Measurements from ENCODE around the gene SH3RF3.

SH3RF3 gene

GRCh38 chr2:109384308-109385271 lies 255.6 kb downstream of the SH3RF3 start:
- no peak for DNase-seq

DNA sequence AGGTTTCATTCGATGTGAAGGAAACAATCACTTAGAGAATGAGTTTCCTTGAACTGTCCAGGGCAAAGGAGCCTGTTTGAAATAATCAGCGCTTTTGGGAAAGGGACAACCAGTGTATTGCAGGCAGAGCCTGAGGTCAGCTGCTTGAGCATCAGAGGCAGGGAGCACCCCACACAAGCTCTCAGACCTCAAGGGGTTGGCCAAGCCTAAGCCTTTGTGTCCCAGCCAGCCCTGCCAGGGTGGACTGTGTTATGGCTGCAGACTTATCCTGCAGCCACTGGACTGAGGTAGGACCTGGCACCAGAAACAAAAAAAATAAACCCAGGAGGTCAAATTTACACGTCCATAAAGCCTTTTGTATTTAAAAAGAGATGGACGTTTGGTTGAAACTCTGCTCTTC lies 256.5 kb downstream of the SH3RF3 start:
- DNase-seq, result no peak

DNA sequence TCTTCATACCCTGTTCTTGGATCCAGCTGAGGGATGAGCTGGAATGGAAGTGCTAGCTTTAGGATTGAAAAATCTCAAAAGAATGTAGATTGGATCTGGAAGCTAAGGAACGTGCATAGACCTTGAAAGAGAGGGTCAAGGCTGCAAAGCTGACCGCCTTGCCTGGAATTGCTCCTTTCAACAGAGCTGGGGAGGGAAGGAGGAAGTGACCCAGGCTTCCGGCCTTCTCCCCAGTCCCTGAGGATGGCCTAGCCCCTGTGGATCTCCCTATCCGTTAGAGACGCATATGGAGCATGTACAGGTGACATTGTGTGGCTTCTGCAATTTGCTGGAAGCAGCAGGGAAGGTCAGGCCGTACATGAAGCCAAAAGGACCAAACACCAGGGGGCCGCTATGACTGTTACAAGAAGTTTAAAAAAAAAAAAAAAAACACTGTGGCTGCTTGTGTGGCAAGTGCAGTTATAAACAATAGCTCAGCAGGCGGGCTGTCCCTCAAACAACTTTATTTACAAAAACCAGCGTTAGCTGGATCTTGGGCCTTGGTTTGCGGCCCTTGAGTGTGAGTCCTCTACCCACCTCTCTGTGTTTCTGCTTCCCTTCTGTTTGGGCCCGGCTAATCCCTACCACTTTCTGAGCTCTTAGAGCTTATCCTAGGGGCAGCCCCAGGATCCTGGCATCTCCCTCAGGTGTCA lies 257.1 kb downstream of the SH3RF3 start:
- peak; percentile 64 for DNase-seq

DNA sequence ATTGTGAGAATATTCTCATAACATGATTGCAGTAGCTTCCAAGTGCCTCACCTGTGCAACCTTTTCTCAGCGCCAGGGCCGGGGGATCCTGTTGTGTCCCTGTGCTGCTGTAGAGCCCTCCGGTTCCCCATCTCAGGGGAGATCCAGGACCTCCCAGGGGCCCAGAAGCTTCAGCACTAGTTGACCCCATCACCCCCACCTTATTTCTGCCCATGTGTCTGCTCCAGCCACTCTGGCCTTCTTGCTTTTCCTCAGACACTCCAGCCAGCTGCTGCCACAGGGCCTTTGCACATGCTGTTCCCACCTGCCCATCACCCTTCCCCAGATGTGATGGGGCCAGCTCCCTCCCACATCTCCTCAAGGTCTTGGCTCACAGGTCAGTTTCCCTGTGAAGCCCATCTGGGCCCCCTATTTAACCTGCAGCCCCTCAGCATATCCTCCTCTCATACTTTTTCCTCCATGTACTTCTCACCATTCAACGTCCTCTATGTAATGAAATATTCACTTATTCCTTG lies 258.3 kb downstream of the SH3RF3 start:
- no peak for DNase-seq

DNA sequence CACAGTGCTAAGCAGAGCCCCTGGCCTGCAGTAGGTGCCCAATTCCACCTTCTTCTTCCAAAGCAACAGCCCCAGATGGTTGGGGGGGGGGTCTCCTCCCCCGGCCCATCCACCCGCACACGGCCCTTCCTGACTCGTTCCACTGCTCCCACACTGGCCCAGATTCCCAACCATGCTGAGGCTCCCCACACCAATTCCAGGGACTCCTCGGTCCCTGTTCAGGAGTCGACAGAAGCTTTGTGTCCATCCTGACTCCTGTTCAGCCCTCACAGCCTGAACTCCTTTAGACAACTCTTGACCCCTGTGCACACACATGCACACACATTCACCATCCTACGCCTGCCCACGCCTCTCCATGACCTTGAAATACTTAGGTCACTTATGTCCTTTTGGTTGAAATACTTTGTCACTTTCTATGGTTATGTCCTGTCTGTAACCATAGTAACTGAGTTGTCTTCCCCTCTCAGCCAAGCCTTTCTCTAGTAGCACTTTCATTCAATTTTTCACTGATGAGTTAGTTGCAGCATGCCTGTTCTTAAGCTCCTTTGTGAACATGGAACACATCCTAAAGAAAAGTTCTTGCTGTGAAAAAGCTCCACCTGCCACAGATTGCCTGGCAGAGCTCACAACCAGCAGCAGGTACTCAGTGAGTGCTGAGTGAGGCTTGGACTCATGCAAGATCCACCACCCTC lies 258.9 kb downstream of the SH3RF3 start:
- DNase-seq, result no peak

DNA sequence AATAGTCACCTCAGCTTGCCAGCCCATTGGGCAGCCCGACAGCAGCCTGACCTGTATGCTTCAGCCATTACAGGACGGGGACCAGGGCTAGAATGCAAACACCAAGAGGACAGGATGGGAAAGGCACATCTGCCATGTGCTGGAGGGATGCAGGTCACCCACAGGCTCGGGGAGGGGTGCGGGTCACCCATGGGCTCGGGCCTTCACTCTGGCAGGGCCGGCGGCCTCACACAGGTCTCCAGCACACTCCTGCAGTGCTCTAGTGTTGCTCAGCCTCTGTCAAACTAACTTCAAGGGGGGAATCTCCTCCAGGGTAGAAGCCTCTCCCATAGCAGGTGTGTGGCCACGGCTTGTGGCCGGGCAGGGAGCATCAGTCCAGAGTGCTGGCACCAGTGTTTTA lies 262.2 kb downstream of the SH3RF3 start:
- DNase-seq, result no peak

DNA sequence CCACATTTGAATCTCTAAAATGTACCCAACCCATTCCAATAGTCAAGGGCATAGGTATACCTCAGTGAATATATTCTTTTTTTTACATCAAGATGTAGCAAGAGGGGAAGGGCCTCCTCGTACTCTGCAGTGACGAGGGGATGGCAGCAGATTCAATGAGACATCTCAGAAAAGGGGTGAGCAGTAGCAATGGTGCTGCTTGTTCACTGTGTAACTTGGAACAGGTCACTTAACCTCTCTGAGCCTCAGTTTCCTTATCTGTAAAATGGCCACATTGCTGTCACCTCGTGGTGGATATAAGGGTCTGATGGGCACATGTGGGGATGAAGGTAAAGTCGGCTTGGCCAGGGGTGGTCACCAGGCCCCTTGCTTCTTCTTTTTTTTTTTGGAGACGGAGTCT lies 263.1 kb downstream of the SH3RF3 start:
- DNase-seq, result no peak

- no peak for DNase-seq
Observed at GRCh38 chr2:109392816-109393661, 264.0 kb downstream of the SH3RF3 start.

GRCh38 chr2:109393662-109393972 lies 264.6 kb downstream of the SH3RF3 start:
- DNase-seq, result no peak

DNA sequence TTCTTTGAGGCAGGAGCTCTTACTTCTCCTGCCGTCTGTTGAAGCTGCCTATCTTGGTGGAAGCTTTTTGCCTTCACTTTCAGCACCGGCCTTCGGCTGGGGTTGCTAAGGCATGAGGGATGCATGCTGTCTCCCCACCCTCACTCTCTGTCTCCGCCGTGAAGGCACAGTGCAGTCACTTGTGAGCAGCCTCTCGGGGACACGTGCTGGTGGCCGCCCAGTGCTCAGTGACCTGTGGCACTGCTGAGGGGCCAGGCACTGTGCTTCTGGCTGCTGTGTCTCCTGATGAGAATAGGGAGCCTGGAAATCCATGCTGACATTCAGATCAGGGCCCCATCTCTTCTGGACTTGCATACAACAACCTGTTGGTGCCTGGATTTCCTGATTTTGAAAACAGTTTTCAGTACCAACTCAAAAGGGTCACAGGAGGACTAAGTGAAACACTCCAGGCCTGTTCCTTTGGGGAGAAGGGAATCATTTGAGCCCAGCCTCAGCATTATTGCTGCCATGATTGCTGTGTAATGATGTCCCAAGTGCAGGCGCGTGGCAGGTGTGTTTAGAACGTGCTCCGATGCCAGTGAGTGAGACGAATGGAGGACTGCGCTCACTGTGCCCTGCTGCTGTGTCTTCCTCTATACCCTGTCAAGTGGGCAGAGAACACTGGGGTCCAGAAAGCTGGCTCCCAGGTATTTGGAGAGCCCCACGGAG lies 266.6 kb downstream of the SH3RF3 start:
- DNase-seq, result no peak

DNA sequence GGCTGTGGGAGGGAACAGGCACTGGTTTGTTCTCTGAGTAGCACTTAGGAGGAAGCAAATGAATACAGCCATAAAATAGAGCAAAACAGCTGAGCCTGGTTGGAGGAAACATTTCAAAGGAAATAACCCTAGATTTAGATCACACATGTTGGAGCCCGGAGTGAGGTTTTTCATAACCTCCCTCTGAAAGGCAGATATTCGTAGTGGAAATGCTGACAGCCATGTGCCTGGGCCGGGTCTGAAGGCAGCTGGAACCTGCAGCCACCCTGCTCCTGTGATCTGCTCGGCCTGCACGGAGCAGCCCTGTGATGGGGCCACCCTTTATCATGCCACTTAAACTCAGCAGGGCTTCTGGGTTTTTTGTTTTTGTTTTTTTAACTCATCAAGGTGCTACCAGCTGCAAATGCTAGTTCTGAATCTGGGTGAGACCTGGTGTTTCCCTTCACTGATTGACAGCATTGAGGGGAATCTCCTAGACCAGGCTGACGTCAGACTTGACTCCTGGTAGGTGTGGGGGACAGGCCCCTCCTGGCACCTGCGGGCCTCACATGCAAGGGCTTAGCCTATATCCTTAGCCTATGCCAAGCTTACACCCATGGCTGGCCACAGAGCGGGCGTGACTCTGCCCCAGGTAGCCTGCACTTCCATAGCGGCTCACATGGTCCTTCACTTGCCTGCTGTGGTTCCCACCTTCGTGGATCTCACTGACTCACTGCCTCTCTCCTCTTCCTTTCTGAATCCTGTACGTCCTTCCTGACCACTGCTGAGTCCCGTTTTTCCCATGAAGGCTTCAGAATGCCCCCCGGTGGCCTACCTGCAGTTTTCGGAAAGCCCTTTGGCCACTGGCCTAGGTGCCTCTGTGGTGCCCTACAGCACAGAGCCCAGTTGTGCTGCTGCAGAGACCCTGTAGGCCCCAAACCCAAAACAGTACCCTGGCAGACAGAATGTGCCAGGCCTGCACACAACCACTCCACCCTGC lies 267.5 kb downstream of the SH3RF3 start:
- DNase-seq, result no peak

GRCh38 chr2:109397893-109398292 lies 268.9 kb downstream of the SH3RF3 start:
- no peak for DNase-seq

- DNase-seq, result no peak
Observed at GRCh38 chr2:109398366-109399015, 269.5 kb downstream of the SH3RF3 start.

GRCh38 chr2:109399066-109399465 lies 270.1 kb downstream of the SH3RF3 start:
- DNase-seq, result no peak

DNA sequence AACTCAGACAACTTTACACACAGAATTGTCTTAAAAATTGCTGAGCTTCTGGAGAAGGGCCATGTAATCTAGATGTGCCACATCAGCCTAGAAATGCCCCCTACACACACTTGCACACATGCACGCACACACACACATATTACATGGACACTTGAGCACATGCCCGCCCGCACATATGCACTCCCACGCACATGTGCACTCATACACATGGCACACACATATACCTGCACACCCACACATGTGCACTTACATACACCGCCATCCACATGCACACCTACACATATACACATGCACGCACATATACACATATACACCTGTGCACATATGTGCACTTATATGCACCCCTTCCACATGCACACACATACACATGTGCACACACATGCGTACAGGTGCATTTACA lies 271.1 kb downstream of the SH3RF3 start:
- no peak for DNase-seq

- no peak for DNase-seq
Observed at GRCh38 chr2:109401370-109401769, 272.4 kb downstream of the SH3RF3 start.

- no peak for DNase-seq
Observed at GRCh38 chr2:109402180-109402579, 273.2 kb downstream of the SH3RF3 start.

DNA sequence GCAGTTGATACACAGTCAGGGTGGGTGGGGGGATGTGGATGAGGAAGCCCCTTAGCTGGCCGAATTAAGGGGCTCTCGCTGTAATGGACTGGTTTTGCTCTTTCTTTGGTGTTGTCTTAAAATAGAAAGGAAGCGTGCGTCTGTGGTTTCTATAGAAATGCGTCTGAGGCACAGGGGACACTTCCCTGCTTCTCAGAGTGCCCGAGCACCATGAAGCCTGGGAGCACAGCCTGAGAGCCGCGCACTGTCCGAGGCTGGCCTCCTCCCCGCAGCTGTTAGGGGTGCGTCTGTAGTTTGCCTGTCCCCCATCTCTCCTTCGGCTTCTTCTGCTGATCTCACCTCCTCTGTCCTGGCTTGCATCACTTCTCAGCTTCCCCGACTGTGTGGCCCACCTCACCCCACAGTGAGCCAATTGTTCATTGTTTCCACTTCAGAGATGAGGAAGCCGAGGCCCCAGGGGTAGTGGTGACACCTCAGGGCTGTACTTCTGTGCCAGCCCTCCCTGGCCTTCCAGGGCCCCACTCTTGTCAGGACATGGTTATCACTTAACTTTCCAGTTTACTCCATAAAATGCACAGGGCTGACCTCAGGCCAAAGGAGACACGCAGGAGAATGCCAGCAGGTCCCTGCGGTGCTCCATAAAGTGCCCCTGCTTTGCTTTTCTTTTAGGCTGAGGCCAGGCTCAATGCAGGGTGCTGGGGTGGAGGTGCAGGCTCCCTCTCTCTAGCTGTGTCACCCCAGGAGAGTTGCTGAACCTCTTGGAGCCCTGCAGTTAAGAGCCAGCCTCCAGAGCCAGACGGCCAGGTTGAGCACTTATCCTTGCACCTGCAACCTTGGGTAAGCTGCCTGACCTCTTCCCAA lies 274.2 kb downstream of the SH3RF3 start:
- DNase-seq, result no peak

DNA sequence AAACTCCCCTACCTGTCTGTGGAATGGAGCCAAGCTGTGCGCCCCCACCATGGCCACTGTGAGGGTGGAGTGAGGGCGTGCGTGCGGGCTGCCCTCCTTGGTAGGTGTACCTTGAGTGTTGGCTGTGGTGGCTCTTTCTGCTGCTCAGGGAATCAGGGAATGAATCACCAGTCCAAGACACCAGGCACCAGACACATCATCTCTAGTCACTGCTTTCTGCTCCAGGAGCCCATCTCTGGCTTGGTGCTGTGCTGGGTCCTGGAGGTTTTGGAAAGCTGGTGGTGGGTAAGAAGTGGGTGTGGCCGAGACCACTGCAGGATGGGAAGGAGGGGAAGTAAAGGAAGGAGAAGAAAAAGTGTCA lies 274.8 kb downstream of the SH3RF3 start:
- no peak for DNase-seq

All from NCI-H69 (cell line).